Measurements from ENCODE around the gene XRCC3.

GRCh38 chr14:103726474-103726873 is 11.2 kb upstream of the XRCC3 start:
- TF ChIP-seq, protein P1, sequence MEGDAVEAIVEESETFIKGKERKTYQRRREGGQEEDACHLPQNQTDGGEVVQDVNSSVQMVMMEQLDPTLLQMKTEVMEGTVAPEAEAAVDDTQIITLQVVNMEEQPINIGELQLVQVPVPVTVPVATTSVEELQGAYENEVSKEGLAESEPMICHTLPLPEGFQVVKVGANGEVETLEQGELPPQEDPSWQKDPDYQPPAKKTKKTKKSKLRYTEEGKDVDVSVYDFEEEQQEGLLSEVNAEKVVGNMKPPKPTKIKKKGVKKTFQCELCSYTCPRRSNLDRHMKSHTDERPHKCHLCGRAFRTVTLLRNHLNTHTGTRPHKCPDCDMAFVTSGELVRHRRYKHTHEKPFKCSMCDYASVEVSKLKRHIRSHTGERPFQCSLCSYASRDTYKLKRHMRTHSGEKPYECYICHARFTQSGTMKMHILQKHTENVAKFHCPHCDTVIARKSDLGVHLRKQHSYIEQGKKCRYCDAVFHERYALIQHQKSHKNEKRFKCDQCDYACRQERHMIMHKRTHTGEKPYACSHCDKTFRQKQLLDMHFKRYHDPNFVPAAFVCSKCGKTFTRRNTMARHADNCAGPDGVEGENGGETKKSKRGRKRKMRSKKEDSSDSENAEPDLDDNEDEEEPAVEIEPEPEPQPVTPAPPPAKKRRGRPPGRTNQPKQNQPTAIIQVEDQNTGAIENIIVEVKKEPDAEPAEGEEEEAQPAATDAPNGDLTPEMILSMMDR (conservative IDR thresholded peaks at IDR 0.05), result no peak
- TF ChIP-seq ZFX (IDR thresholded peaks at IDR 0.05), result no peak
